Adrenal gland (tissue), 5 donors: ENCODE measurements around the gene SAPCD1.

ENCODE experiments used
- CTCF ChIP-seq, 6 experiments: fragments of 450-650 bp in 4 of 6; fragments of 200-600 bp in 2 of 6; sonication (generic) in 1 of 6; IDR thresholded peaks; 1 replicate in 5 of 6; 2 replicates in 1 of 6; pipeline versions ENCODE4 v1.5.1 to v1.8.0; 2016 to 2021; ENCODE audit warnings: antibody characterized with exemption in 6 of 6, mild to moderate bottlenecking in 2 of 6, moderate library complexity in 1 of 6
- POLR2A ChIP-seq, 2 donors: fragments of 450-650 bp; IDR thresholded peaks; one replicate each; pipeline ENCODE4 v1.6.1; 2017; ENCODE audit warnings: antibody characterized with exemption in 2 of 2, mild to moderate bottlenecking in 2 of 2, moderate library complexity in 1 of 2
- donor health status: DM: no; HTN: no; CAD: no.

- TF ChIP-seq CTCF (IDR thresholded peaks at IDR 0.05) (no peak), POLR2A (IDR thresholded peaks at IDR 0.05) (no peak)
These were observed 32.4 kb upstream of the SAPCD1 start for GRCh38 chr6:31729979-31730630.
